NB4 (cell line): Measurements from ENCODE around the gene TGIF1.

Source experiments
- CTCF ChIP-seq: IDR thresholded peaks from one replicate; pipeline ENCODE4 v1.5.1; 2012; ENCODE audit warnings: low read depth, low read length
- MYC ChIP-seq: IDR thresholded peaks from 2 replicates; pipeline ENCODE4 v1.6.1; 2011; ENCODE audit warnings: low read depth, low read length

- no peak for TF ChIP-seq CTCF
- TF ChIP-seq MYC, result no peak
These were observed 29.1 kb upstream of the TGIF1 start for GRCh38 chr18:3420919-3421279.
